Naive thymus-derived CD8-positive, alpha-beta T cell (primary cell): ENCODE measurements around the gene DHCR24. TPM values are rescaled to one million over a fixed set of nuclear protein-coding genes. Genes with fewer than 3 reads are reported as not detected.
"Not testable (repeated sequence)": the region's sequence is repeated elsewhere in the genome, so short reads cannot be mapped to it uniquely, and the experiment has no call there.

Experiments
- ATAC-seq, 2 donors: fragments of 150-1000 bp; cut with Tn5 transposase in 1 of 2; sonication (Bioruptor Pico), chemical (Tn5 transposase) in 1 of 2; 1 replicate in 1 of 2; 2 replicates in 1 of 2; pipeline ENCODE4 v1.10.0; 2021; ENCODE audit warnings: mild to moderate bottlenecking in 2 of 2, moderate library complexity in 2 of 2
- POLR2A ChIA-PET: fragments of 350-600 bp; sonication (Branson Sonifier 250); formaldehyde crosslinking; loops from one replicate; lab custom pipeline; 2021; ENCODE audit warnings: antibody characterized with exemption; lab: Charles Lee
- DNase-seq, 10 donors: peaks; one replicate each; pipeline versions ENCODE4 v3.0.0 to v3.0.0-alpha.2; 2020 to 2022
- H3K27ac Mint-ChIP-seq, 10 donors: one replicate each; pipeline ENCODE4 v1.8.0; 2020 to 2022; ENCODE audit warnings: mild to moderate bottlenecking in 10 of 10, mixed read lengths in 10 of 10, moderate library complexity in 4 of 10, inconsistent platforms in 1 of 10
- H3K27me3 Mint-ChIP-seq, 5 donors: one replicate each; pipeline ENCODE4 v1.8.0; 2021 to 2022; ENCODE audit warnings: mixed read lengths in 5 of 5
- H3K36me3 Mint-ChIP-seq, 3 donors: one replicate each; pipeline ENCODE4 v1.8.0; 2020 to 2022; ENCODE audit warnings: mixed read lengths in 3 of 3, mild to moderate bottlenecking in 2 of 3, inconsistent platforms in 1 of 3
- H3K4me1 Mint-ChIP-seq, 4 donors: one replicate each; pipeline ENCODE4 v1.8.0; 2021 to 2022; ENCODE audit warnings: mixed read lengths in 4 of 4
- H3K4me3 Mint-ChIP-seq, 10 donors: one replicate each; pipeline ENCODE4 v1.8.0; 2020 to 2022; ENCODE audit warnings: mild to moderate bottlenecking in 10 of 10, mixed read lengths in 10 of 10, moderate library complexity in 6 of 10, inconsistent platforms in 1 of 10
- H3K9me3 Mint-ChIP-seq, 9 donors: one replicate each; pipeline ENCODE4 v1.8.0; 2020 to 2022; ENCODE audit warnings: mixed read lengths in 9 of 9, mild to moderate bottlenecking in 3 of 9, inconsistent platforms in 1 of 9, moderate library complexity in 1 of 9
- polyA plus RNA-seq, 3 donors: library from polyadenylated mRNA; unstranded; fragments of 300-500 nt; fragmentation: Illumina TruSeq; gene quantifications; one replicate each; pipeline ENCODE4 v1.2.3, GENCODE V29; 2021
- total RNA-seq, 8 experiments: library from RNA in 2 of 8; stranded (reverse) in 2 of 8; gene quantifications; one replicate each; pipeline ENCODE4 v1.2.3 and lab custom pipeline; 2021 to 2026

DHCR24 gene
- total RNA-seq = 1 to 10 TPM; 4.0 to 4.2 TPM
- 1 to 10 TPM; 1.8 to 3.4 (median 3.4) TPM for polyA plus RNA-seq
- total RNA-seq (lab: John Stamatoyannopoulos, UW) = 2.5 to 116 (median 30.1) reads per million in 6 experiments

- peak within 1 kb of the TSS in 9 of 10 donors; percentile 1 to 72 (median 54) for H3K27ac Mint-ChIP-seq
- H3K36me3 Mint-ChIP-seq = no peaks in the 10 kb centered on the region
- peak within 1 kb of the TSS; percentile 86 to 97 (median 92) for H3K4me3 Mint-ChIP-seq
- peaks cover 13 to 30% (median 18%) of the 10 kb centered on the region in 4 donors for H3K4me1 Mint-ChIP-seq
- no peaks in the 10 kb centered on the region for H3K9me3 Mint-ChIP-seq
- ATAC-seq (peak; percentile 83 to 95), DNase-seq (peak; percentile 30 to 71 (median 52))
- H3K27me3 Mint-ChIP-seq = peaks cover 12 to 26% (median 23%) of the 10 kb centered on the region in 5 donors
- POLR2A ChIA-PET = interaction anchor here (0.6 to 0.9 kb wide), 2 partner anchors 476 to 1560 kb away, joined by 3 to 4 read pairs; no protein-coding TSS in a partner anchor
Observed at GRCh38 chr1:54886724-54887664, at the start of gene DHCR24. Gene DHCR24 (minus strand): TSS chr1:54887195. CDS start chr1:54887119, 76 bp downstream.

GRCh38 chr1:54936791-54937190 is 49.8 kb upstream of the DHCR24 start:
- Mint-ChIP-seq H3K27me3 (peaks cover 5 to 30% (median 11%) of the 10 kb centered on the region in 5 donors), H3K4me3 (no peak overlapping the region), H3K9me3 (peaks cover 0 to 9% (median 4%) of the 10 kb centered on the region in 9 donors), H3K27ac (no peak overlapping the region), H3K4me1 (peaks cover 4 to 16% (median 13%) of the 10 kb centered on the region in 4 donors), H3K36me3 (peaks cover 0 to 5% (median 0%) of the 10 kb centered on the region in 3 donors)
- DNase-seq = no peak
- POLR2A ChIA-PET = no interaction called here
- no peak for ATAC-seq

- peaks cover 4 to 12% (median 10%) of the 10 kb centered on the region in 4 donors for H3K4me1 Mint-ChIP-seq
- no peak for DNase-seq
- H3K9me3 Mint-ChIP-seq = peaks cover 0 to 17% (median 5%) of the 10 kb centered on the region in 9 donors
- POLR2A ChIA-PET = no interaction called here
- H3K27ac Mint-ChIP-seq = no peak overlapping the region
- no peak for ATAC-seq
- H3K36me3 Mint-ChIP-seq = peaks cover 0 to 5% (median 0%) of the 10 kb centered on the region in 3 donors
- no peak overlapping the region for H3K4me3 Mint-ChIP-seq
- H3K27me3 Mint-ChIP-seq = peaks cover 5 to 30% (median 11%) of the 10 kb centered on the region in 5 donors
Observed at GRCh38 chr1:54934869-54935268, 47.9 kb upstream of the DHCR24 start.

GRCh38 chr1:54934081-54934480 is 47.1 kb upstream of the DHCR24 start:
- DNase-seq, H3K4me3 Mint-ChIP-seq, H3K4me1 Mint-ChIP-seq, ATAC-seq, H3K36me3 Mint-ChIP-seq, POLR2A ChIA-PET: not testable (repeated sequence)
- Mint-ChIP-seq H3K27me3 (peaks cover 5 to 30% (median 11%) of the 10 kb centered on the region in 5 donors), H3K9me3 (peaks cover 0 to 17% (median 5%) of the 10 kb centered on the region in 9 donors), H3K27ac (peak overlapping the region in 1 of 10 donors; percentile 13)

GRCh38 chr1:54931275-54931840 is 44.4 kb upstream of the DHCR24 start:
- peaks cover 0 to 17% (median 5%) of the 10 kb centered on the region in 9 donors for H3K9me3 Mint-ChIP-seq
- peaks cover 5 to 24% (median 11%) of the 10 kb centered on the region in 5 donors for H3K27me3 Mint-ChIP-seq
- peaks cover 0 to under 1% (median 0%) of the 10 kb centered on the region in 4 donors for H3K4me1 Mint-ChIP-seq
- no peak overlapping the region for H3K4me3 Mint-ChIP-seq
- ATAC-seq (no peak), DNase-seq (no peak)
- peaks cover 0 to 5% (median 0%) of the 10 kb centered on the region in 3 donors for H3K36me3 Mint-ChIP-seq
- POLR2A ChIA-PET = no interaction called here
- no peak overlapping the region for H3K27ac Mint-ChIP-seq

GRCh38 chr1:54929700-54930099 is 42.7 kb upstream of the DHCR24 start:
- H3K27ac Mint-ChIP-seq = no peak overlapping the region

GRCh38 chr1:54928327-54928726 is 41.3 kb upstream of the DHCR24 start:
- POLR2A ChIA-PET = no interaction called here
- no peak overlapping the region for H3K4me3 Mint-ChIP-seq
- ATAC-seq = no peak
- H3K27me3 Mint-ChIP-seq = peaks cover 0 to 10% (median 7%) of the 10 kb centered on the region in 5 donors
- peaks cover 0 to 2% (median 0%) of the 10 kb centered on the region in 4 donors for H3K4me1 Mint-ChIP-seq
- H3K9me3 Mint-ChIP-seq = peaks cover 0 to 9% (median 4%) of the 10 kb centered on the region in 9 donors
- H3K36me3 Mint-ChIP-seq = no peaks in the 10 kb centered on the region
- H3K27ac Mint-ChIP-seq = no peak overlapping the region
- DNase-seq = no peak

More at GRCh38 chr1:54929700-54930099, 42.7 kb upstream of the DHCR24 start:
- H3K4me1 Mint-ChIP-seq = peaks cover 0 to 2% (median 0%) of the 10 kb centered on the region in 4 donors
- no peak overlapping the region for H3K4me3 Mint-ChIP-seq
- peaks cover 0 to 5% (median 0%) of the 10 kb centered on the region in 3 donors for H3K36me3 Mint-ChIP-seq
- ATAC-seq (no peak), DNase-seq (no peak)
- H3K9me3 Mint-ChIP-seq = peaks cover 0 to 17% (median 7%) of the 10 kb centered on the region in 9 donors
- peaks cover 5 to 12% (median 10%) of the 10 kb centered on the region in 5 donors for H3K27me3 Mint-ChIP-seq
- POLR2A ChIA-PET = no interaction called here

- no peak for DNase-seq
- Mint-ChIP-seq H3K9me3 (peaks cover 0 to 9% (median 4%) of the 10 kb centered on the region in 9 donors), H3K36me3 (no peaks in the 10 kb centered on the region), H3K4me3 (no peak overlapping the region), H3K27me3 (peaks cover 0 to 10% (median 7%) of the 10 kb centered on the region in 5 donors), H3K4me1 (peaks cover 0 to 2% (median 0%) of the 10 kb centered on the region in 4 donors), H3K27ac (no peak overlapping the region)
- POLR2A ChIA-PET = no interaction called here
- ATAC-seq = no peak
Observed at GRCh38 chr1:54927472-54928240, 40.7 kb upstream of the DHCR24 start.

- DNase-seq (no peak), ATAC-seq (no peak)
- H3K4me1 Mint-ChIP-seq = peaks cover 0 to 2% (median 0%) of the 10 kb centered on the region in 4 donors
- H3K36me3 Mint-ChIP-seq = no peaks in the 10 kb centered on the region
- H3K9me3 Mint-ChIP-seq = peaks cover 0 to 9% (median 4%) of the 10 kb centered on the region in 9 donors
- no peak overlapping the region for H3K27ac Mint-ChIP-seq
- H3K4me3 Mint-ChIP-seq = no peak overlapping the region
- peaks cover 0 to 10% (median 8%) of the 10 kb centered on the region in 5 donors for H3K27me3 Mint-ChIP-seq
- POLR2A ChIA-PET = no interaction called here
Observed at GRCh38 chr1:54926970-54927369, 40.0 kb upstream of the DHCR24 start.

GRCh38 chr1:54922921-54923421 is 36.0 kb upstream of the DHCR24 start:
- Mint-ChIP-seq H3K9me3 (peaks cover 0 to 9% (median 0%) of the 10 kb centered on the region in 9 donors), H3K4me1 (peaks cover 0 to 2% (median 0%) of the 10 kb centered on the region in 4 donors), H3K27ac (no peak overlapping the region), H3K27me3 (peaks cover 0 to 18% (median 14%) of the 10 kb centered on the region in 5 donors), H3K4me3 (no peak overlapping the region), H3K36me3 (no peaks in the 10 kb centered on the region)
- no peak for DNase-seq
- POLR2A ChIA-PET = no interaction called here
- ATAC-seq = no peak

GRCh38 chr1:54922040-54922761 is 35.2 kb upstream of the DHCR24 start:
- Mint-ChIP-seq H3K27ac (no peak overlapping the region), H3K36me3 (no peaks in the 10 kb centered on the region), H3K4me1 (peaks cover 0 to 2% (median 0%) of the 10 kb centered on the region in 4 donors), H3K27me3 (peaks cover 0 to 18% (median 14%) of the 10 kb centered on the region in 5 donors), H3K4me3 (no peak overlapping the region), H3K9me3 (peaks cover 0 to 9% (median 0%) of the 10 kb centered on the region in 9 donors)
- POLR2A ChIA-PET = no interaction called here
- DNase-seq (no peak), ATAC-seq (no peak)
